IPS-11a (cell line): ENCODE results near the gene PCDHGA11.
"Not testable (repeated sequence)": the region's sequence is repeated elsewhere in the genome, so short reads cannot be mapped to it uniquely, and the experiment has no call there.

ENCODE experiments used
- H3K4me3 ChIP-seq: one replicate; pipeline ENCODE4 v1.5.1; 2013; ENCODE audit warnings: low read depth, low read length, control low read depth

PCDHGA11 gene

GRCh38 chr5:141420855-141421488 is at the start of gene PCDHGA11:
TSS of gene PCDHGA11 (plus strand) at chr5:141421051. CDS start at chr5:141421228, 177 bp downstream.
- H3K4me3 ChIP-seq: peak within 1 kb of the TSS; percentile 47

- H3K4me3 ChIP-seq: no peak overlapping the region
Measured at GRCh38 chr5:141371572-141372475, 49.0 kb upstream of the PCDHGA11 start.

- H3K4me3 ChIP-seq: no peak within 1 kb of the TSS
Measured at GRCh38 chr5:141373673-141374317, 47.1 kb upstream of the PCDHGA11 start, which contains the start of gene PCDHGA6. TSS of gene PCDHGA6 (plus strand) at chr5:141373891. CDS start at chr5:141374084, 193 bp downstream.

GRCh38 chr5:141374627-141375026 is 46.2 kb upstream of the PCDHGA11 start:
- no peak overlapping the region for H3K4me3 ChIP-seq

GRCh38 chr5:141375444-141376155 is 45.3 kb upstream of the PCDHGA11 start:
- not testable (repeated sequence) for H3K4me3 ChIP-seq

- no peak within 1 kb of the TSS for H3K4me3 ChIP-seq
Measured at GRCh38 chr5:141382469-141383294, 38.2 kb upstream of the PCDHGA11 start, which contains the start of gene PCDHGA7. TSS of gene PCDHGA7 (plus strand) at chr5:141382742. CDS start at chr5:141382900, 158 bp downstream.

- H3K4me3 ChIP-seq: no peak overlapping the region
Measured at GRCh38 chr5:141383345-141383744, 37.5 kb upstream of the PCDHGA11 start.

GRCh38 chr5:141384471-141385267 is 36.2 kb upstream of the PCDHGA11 start:
- no peak overlapping the region for H3K4me3 ChIP-seq

GRCh38 chr5:141387557-141388311 is 33.1 kb upstream of the PCDHGA11 start, which contains the start of gene PCDHGB4:
TSS of gene PCDHGB4 (plus strand) at chr5:141387698. CDS start at chr5:141387885, 187 bp downstream.
- H3K4me3 ChIP-seq: peak within 1 kb of the TSS; percentile 25

GRCh38 chr5:141388661-141389060 is 32.2 kb upstream of the PCDHGA11 start:
- no peak overlapping the region for H3K4me3 ChIP-seq

- no peak overlapping the region for H3K4me3 ChIP-seq
Measured at GRCh38 chr5:141389153-141390042, 31.5 kb upstream of the PCDHGA11 start.

GRCh38 chr5:141392429-141393198 is 28.2 kb upstream of the PCDHGA11 start, which contains the start of gene PCDHGA8:
TSS of gene PCDHGA8 (plus strand) at chr5:141392633. CDS start at chr5:141392814, 181 bp downstream.
- H3K4me3 ChIP-seq: no peak within 1 kb of the TSS

- H3K4me3 ChIP-seq: no peak overlapping the region
Measured at GRCh38 chr5:141393267-141393666, 27.6 kb upstream of the PCDHGA11 start.

- H3K4me3 ChIP-seq: not testable (repeated sequence)
Measured at GRCh38 chr5:141394401-141395187, 26.3 kb upstream of the PCDHGA11 start.

GRCh38 chr5:141397756-141398551 is 22.9 kb upstream of the PCDHGA11 start, which contains the start of gene PCDHGB5:
TSS of gene PCDHGB5 (plus strand) at chr5:141397947. CDS start at chr5:141398128, 181 bp downstream.
- H3K4me3 ChIP-seq: not testable (repeated sequence)
